ENCODE data around the gene PPP2R5E. TPM values are rescaled to one million over a fixed set of nuclear protein-coding genes. Genes with fewer than 3 reads are reported as not detected.
"Not testable (repeated sequence)": the region's sequence is repeated elsewhere in the genome, so short reads cannot be mapped to it uniquely, and the experiment has no call there.

Gene PPP2R5E
- total RNA-seq, 1 donor from 2014 or later, result 43.7 TPM

GRCh38 chr14:63523735-63524426 lies 19.3 kb downstream of the PPP2R5E start:
- H3K4me3 Mint-ChIP-seq (ENCODE audit: unreplicated experiment), result peak overlapping the region; percentile 23
- no peak for DNase-seq (ENCODE audit: low spot score)
- no peaks in the 10 kb centered on the region for H3K4me1 Mint-ChIP-seq (ENCODE audit: unreplicated experiment)
- no peaks in the 10 kb centered on the region for H3K9me3 Mint-ChIP-seq (ENCODE audit: unreplicated experiment)
- TF ChIP-seq CTCF (IDR thresholded peaks at IDR 0.05; ENCODE audit: unreplicated experiment), result no peak
- no peak overlapping the region for H3K27ac Mint-ChIP-seq (ENCODE audit: unreplicated experiment)
- peaks cover 40% of the 10 kb centered on the region for H3K36me3 Mint-ChIP-seq (ENCODE audit: low read depth, unreplicated experiment)
- H3K27me3 Mint-ChIP-seq (ENCODE audit: unreplicated experiment), result peaks cover 5% of the 10 kb centered on the region

GRCh38 chr14:63522511-63522910 lies 20.7 kb downstream of the PPP2R5E start:
- H3K36me3 Mint-ChIP-seq (ENCODE audit: low read depth, unreplicated experiment), result peaks cover 40% of the 10 kb centered on the region
- not testable (repeated sequence) for H3K4me3 Mint-ChIP-seq (ENCODE audit: unreplicated experiment); H3K4me1 Mint-ChIP-seq (ENCODE audit: unreplicated experiment); H3K27me3 Mint-ChIP-seq (ENCODE audit: unreplicated experiment); DNase-seq (ENCODE audit: low spot score); H3K9me3 Mint-ChIP-seq (ENCODE audit: unreplicated experiment); H3K27ac Mint-ChIP-seq (ENCODE audit: unreplicated experiment)

GRCh38 chr14:63517354-63517753 lies 25.8 kb downstream of the PPP2R5E start:
- H3K27ac Mint-ChIP-seq (ENCODE audit: unreplicated experiment), result no peak overlapping the region
- H3K36me3 Mint-ChIP-seq (ENCODE audit: low read depth, unreplicated experiment), result peaks cover 13% of the 10 kb centered on the region
- H3K27me3 Mint-ChIP-seq (ENCODE audit: unreplicated experiment), result peaks cover 5% of the 10 kb centered on the region
- peaks cover 9% of the 10 kb centered on the region for H3K4me1 Mint-ChIP-seq (ENCODE audit: unreplicated experiment)
- no peak overlapping the region for H3K4me3 Mint-ChIP-seq (ENCODE audit: unreplicated experiment)
- no peak for TF ChIP-seq CTCF (IDR thresholded peaks at IDR 0.05; ENCODE audit: unreplicated experiment)
- H3K9me3 Mint-ChIP-seq (ENCODE audit: unreplicated experiment), result no peaks in the 10 kb centered on the region
- no peak for DNase-seq (ENCODE audit: low spot score)

GRCh38 chr14:63515240-63515639 lies 27.9 kb downstream of the PPP2R5E start:
- Mint-ChIP-seq H3K4me3 (ENCODE audit: unreplicated experiment) (no peak overlapping the region), H3K27me3 (ENCODE audit: unreplicated experiment) (peaks cover 2% of the 10 kb centered on the region), H3K27ac (ENCODE audit: unreplicated experiment) (no peak overlapping the region), H3K9me3 (ENCODE audit: unreplicated experiment) (no peaks in the 10 kb centered on the region), H3K36me3 (ENCODE audit: low read depth, unreplicated experiment) (peaks cover 2% of the 10 kb centered on the region), H3K4me1 (ENCODE audit: unreplicated experiment) (peaks cover 9% of the 10 kb centered on the region)
- TF ChIP-seq CTCF (IDR thresholded peaks at IDR 0.05; ENCODE audit: unreplicated experiment), result no peak
- no peak for DNase-seq (ENCODE audit: low spot score)

- H3K27me3 Mint-ChIP-seq (ENCODE audit: unreplicated experiment), result no peaks in the 10 kb centered on the region
- H3K4me3 Mint-ChIP-seq (ENCODE audit: unreplicated experiment), result no peak overlapping the region
- no peak overlapping the region for H3K27ac Mint-ChIP-seq (ENCODE audit: unreplicated experiment)
- H3K36me3 Mint-ChIP-seq (ENCODE audit: low read depth, unreplicated experiment), result no peaks in the 10 kb centered on the region
- TF ChIP-seq CTCF (IDR thresholded peaks at IDR 0.05; ENCODE audit: unreplicated experiment), result no peak
- no peak for DNase-seq (ENCODE audit: low spot score)
- H3K9me3 Mint-ChIP-seq (ENCODE audit: unreplicated experiment), result no peaks in the 10 kb centered on the region
- H3K4me1 Mint-ChIP-seq (ENCODE audit: unreplicated experiment), result peaks cover 9% of the 10 kb centered on the region
These were observed 29.4 kb downstream of the PPP2R5E start for GRCh38 chr14:63513756-63514155.

Measured in endothelial cell (in vitro differentiated cells).